ENCODE results near the gene PHLDB2. TPM values are rescaled to one million over a fixed set of nuclear protein-coding genes. Genes with fewer than 3 reads are reported as not detected.

Gene PHLDB2
- total RNA-seq, 1 experiment from 2014 or later, result 60.5 TPM

GRCh38 chr3:111885578-111885977 lies 26.5 kb downstream of the PHLDB2 start:
- no peak overlapping the region for H3K27ac Mint-ChIP-seq (ENCODE audit: unreplicated experiment)
- BruUV-seq (replicated peaks), result no TSS peak
- H3K36me3 ChIP-seq (ENCODE audit: control insufficient read depth, insufficient read depth, low read length), result no peaks in the 10 kb centered on the region; the same call in 1 of the 2 replicates

DNA sequence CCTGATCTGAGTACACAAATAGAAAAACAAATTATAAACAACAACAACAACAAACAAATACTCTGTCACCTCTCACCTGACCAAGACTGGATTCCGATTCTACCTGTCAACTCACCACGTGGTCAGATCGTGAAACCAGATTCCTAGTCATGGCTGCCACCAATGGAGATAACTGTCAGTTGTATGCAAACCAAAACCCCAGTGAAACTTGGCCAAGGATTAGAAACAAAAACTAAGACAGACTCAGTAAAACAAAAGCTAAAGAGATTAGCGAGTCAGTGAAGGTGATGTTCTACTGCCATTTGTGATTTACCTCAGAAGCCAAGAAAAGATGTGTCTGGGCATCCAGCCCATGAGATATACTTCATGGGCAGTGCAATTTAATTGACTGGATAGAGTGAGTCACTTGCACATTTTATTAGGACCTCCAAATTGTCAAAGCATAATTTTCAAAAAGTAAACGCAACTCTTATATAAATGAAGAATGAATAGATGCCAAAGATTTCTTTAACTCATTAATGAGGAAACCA lies 31.1 kb downstream of the PHLDB2 start:
- no peak for DNase-seq
- H3K4me3 Mint-ChIP-seq (ENCODE audit: unreplicated experiment), result no peak overlapping the region
- H3K4me1 ChIP-seq, result no peaks in the 10 kb centered on the region
- POLR2A ChIA-PET, result no interaction called here
- H3K9me3 Mint-ChIP-seq (ENCODE audit: unreplicated experiment), result no peaks in the 10 kb centered on the region
- H3K27ac Mint-ChIP-seq (ENCODE audit: unreplicated experiment), result no peak overlapping the region
- no peaks in the 10 kb centered on the region for H3K27me3 Mint-ChIP-seq (ENCODE audit: insufficient read depth, unreplicated experiment)
- no peaks in the 10 kb centered on the region for H3K36me3 ChIP-seq (ENCODE audit: control insufficient read depth, insufficient read depth, low read length)
- no peaks in the 10 kb centered on the region for H3K27me3 ChIP-seq (replicated peaks; ENCODE audit: control insufficient read depth, insufficient read depth, low read length)
- no peaks in the 10 kb centered on the region for H3K9me3 ChIP-seq
- peaks cover 6% of the 10 kb centered on the region for H3K36me3 Mint-ChIP-seq (ENCODE audit: insufficient read depth, unreplicated experiment)
- CTCF ChIA-PET, result no interaction called here
- BruUV-seq (replicated peaks), result no TSS peak
- no peak overlapping the region for H3K4me3 ChIP-seq (ENCODE audit: low read depth, low read length)
- H3K4me1 Mint-ChIP-seq (ENCODE audit: low read depth, unreplicated experiment), result no peaks in the 10 kb centered on the region
- intact Hi-C loops (cut with micrococcal nuclease; ENCODE audit: unreplicated experiment), result no loop called here
- TF ChIP-seq CTCF (IDR thresholded peaks at IDR 0.05; ENCODE audit: insufficient read depth in 1 of 2, low read depth in 1 of 2, low read length in 1 of 2, severe bottlenecking in 1 of 2, unreplicated experiment in 1 of 2), result no peak

More at GRCh38 chr3:111885578-111885977, 26.5 kb downstream of the PHLDB2 start:
- no peaks in the 10 kb centered on the region for H3K4me1 ChIP-seq
- H3K4me1 Mint-ChIP-seq (ENCODE audit: low read depth, unreplicated experiment), result no peaks in the 10 kb centered on the region
- no peak overlapping the region for H3K4me3 ChIP-seq (ENCODE audit: low read depth, low read length)
- H3K4me3 Mint-ChIP-seq (ENCODE audit: unreplicated experiment), result no peak overlapping the region
- no peaks in the 10 kb centered on the region for H3K27me3 ChIP-seq (replicated peaks; ENCODE audit: control insufficient read depth, insufficient read depth, low read length)
- H3K36me3 Mint-ChIP-seq (ENCODE audit: insufficient read depth, unreplicated experiment), result peaks cover 19% of the 10 kb centered on the region
- no peak for DNase-seq
- intact Hi-C loops (cut with micrococcal nuclease; ENCODE audit: unreplicated experiment), result no loop called here
- no peaks in the 10 kb centered on the region for H3K9me3 Mint-ChIP-seq (ENCODE audit: unreplicated experiment)
- no peak for TF ChIP-seq CTCF (IDR thresholded peaks at IDR 0.05; ENCODE audit: insufficient read depth in 1 of 2, low read depth in 1 of 2, low read length in 1 of 2, severe bottlenecking in 1 of 2, unreplicated experiment in 1 of 2)
- ChIA-PET POLR2A (no interaction called here), CTCF (no interaction called here)
- H3K27me3 Mint-ChIP-seq (ENCODE audit: insufficient read depth, unreplicated experiment), result no peaks in the 10 kb centered on the region
- H3K9me3 ChIP-seq, result no peaks in the 10 kb centered on the region

GRCh38 chr3:111892070-111892469 lies 33.0 kb downstream of the PHLDB2 start:
- H3K4me3 Mint-ChIP-seq (ENCODE audit: unreplicated experiment), result no peak overlapping the region
- BruUV-seq (replicated peaks), result no TSS peak
- Histone ChIP-seq H3K4me1 (no peaks in the 10 kb centered on the region), H3K27me3 (replicated peaks; ENCODE audit: control insufficient read depth, insufficient read depth, low read length) (no peaks in the 10 kb centered on the region), H3K9me3 (no peaks in the 10 kb centered on the region), H3K4me3 (ENCODE audit: low read depth, low read length) (no peak overlapping the region), H3K36me3 (ENCODE audit: control insufficient read depth, insufficient read depth, low read length) (no peaks in the 10 kb centered on the region)
- H3K4me1 Mint-ChIP-seq (ENCODE audit: low read depth, unreplicated experiment), result no peaks in the 10 kb centered on the region
- H3K27me3 Mint-ChIP-seq (ENCODE audit: insufficient read depth, unreplicated experiment), result no peaks in the 10 kb centered on the region
- ChIA-PET POLR2A (no interaction called here), CTCF (no interaction called here)
- peaks cover 6% of the 10 kb centered on the region for H3K36me3 Mint-ChIP-seq (ENCODE audit: insufficient read depth, unreplicated experiment)
- DNase-seq, result no peak
- no peak for TF ChIP-seq CTCF (IDR thresholded peaks at IDR 0.05; ENCODE audit: insufficient read depth in 1 of 2, low read depth in 1 of 2, low read length in 1 of 2, severe bottlenecking in 1 of 2, unreplicated experiment in 1 of 2)
- intact Hi-C loops (cut with micrococcal nuclease; ENCODE audit: unreplicated experiment), result no loop called here
- no peaks in the 10 kb centered on the region for H3K9me3 Mint-ChIP-seq (ENCODE audit: unreplicated experiment)
- H3K27ac Mint-ChIP-seq (ENCODE audit: unreplicated experiment), result no peak overlapping the region

All from Caco-2 (cell line).